ENCODE results near the gene PEX11G. TPM values are rescaled to one million over a fixed set of nuclear protein-coding genes. Genes with fewer than 3 reads are reported as not detected.
A peak's percentile ranks its signal among the peaks of the same experiment; 100 is the strongest.

The PEX11G gene
- total and polyA plus RNA-seq, 9 of the 15 experiments (the other 6 are each of a cell fraction or from before 2014, with no cell fraction given): 0.07 to 3.2 (median 0.70) TPM; not detected in 1

GRCh38 chr19:7506385-7507328, 17.8 kb upstream of the PEX11G start (continued):
- no peak for TF ChIP-seq RB1 (IDR thresholded peaks at IDR 0.05; ENCODE audit: low read depth)
- TF ChIP-seq, protein P1, sequence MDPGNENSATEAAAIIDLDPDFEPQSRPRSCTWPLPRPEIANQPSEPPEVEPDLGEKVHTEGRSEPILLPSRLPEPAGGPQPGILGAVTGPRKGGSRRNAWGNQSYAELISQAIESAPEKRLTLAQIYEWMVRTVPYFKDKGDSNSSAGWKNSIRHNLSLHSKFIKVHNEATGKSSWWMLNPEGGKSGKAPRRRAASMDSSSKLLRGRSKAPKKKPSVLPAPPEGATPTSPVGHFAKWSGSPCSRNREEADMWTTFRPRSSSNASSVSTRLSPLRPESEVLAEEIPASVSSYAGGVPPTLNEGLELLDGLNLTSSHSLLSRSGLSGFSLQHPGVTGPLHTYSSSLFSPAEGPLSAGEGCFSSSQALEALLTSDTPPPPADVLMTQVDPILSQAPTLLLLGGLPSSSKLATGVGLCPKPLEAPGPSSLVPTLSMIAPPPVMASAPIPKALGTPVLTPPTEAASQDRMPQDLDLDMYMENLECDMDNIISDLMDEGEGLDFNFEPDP (CRISPR knock-in tag; IDR thresholded peaks at IDR 0.05): no peak
- TF ChIP-seq, protein P2, sequence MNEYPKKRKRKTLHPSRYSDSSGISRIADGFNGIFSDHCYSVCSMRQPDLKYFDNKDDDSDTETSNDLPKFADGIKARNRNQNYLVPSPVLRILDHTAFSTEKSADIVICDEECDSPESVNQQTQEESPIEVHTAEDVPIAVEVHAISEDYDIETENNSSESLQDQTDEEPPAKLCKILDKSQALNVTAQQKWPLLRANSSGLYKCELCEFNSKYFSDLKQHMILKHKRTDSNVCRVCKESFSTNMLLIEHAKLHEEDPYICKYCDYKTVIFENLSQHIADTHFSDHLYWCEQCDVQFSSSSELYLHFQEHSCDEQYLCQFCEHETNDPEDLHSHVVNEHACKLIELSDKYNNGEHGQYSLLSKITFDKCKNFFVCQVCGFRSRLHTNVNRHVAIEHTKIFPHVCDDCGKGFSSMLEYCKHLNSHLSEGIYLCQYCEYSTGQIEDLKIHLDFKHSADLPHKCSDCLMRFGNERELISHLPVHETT (CRISPR knock-in tag; conservative IDR thresholded peaks at IDR 0.05 in 1 of 2, IDR thresholded peaks at IDR 0.05 in 1 of 2): no peak
- no peak for TF ChIP-seq ZNF785 (CRISPR knock-in tag; IDR thresholded peaks at IDR 0.05)
- TF ChIP-seq L3MBTL2 (IDR thresholded peaks at IDR 0.05): no peak
- no peak for TF ChIP-seq KLF10 (CRISPR knock-in tag; IDR thresholded peaks at IDR 0.05)
- TF ChIP-seq ZBTB7A (IDR thresholded peaks at IDR 0.05; ENCODE audit: borderline replicate concordance, control insufficient read depth, low read depth, low read length): no peak; the same call in 1 of the 2 replicates
- no peak for TF ChIP-seq ADNP (tag; IDR thresholded peaks at IDR 0.05)
- TF ChIP-seq MCM7 (IDR thresholded peaks at IDR 0.05): 0 out of 4 replicates have a peak, but pooled peaks of 1 of the 2 experiments have one; percentile 24
- no peak for TF ChIP-seq ZNF57 (CRISPR knock-in tag; IDR thresholded peaks at IDR 0.05)
- 0 out of 2 replicates have a peak, but pooled peaks have one; percentile 58 for TF ChIP-seq ZEB2 (IDR thresholded peaks at IDR 0.05)
- TF ChIP-seq JUND (IDR thresholded peaks at IDR 0.05; ENCODE audit: borderline replicate concordance, low read depth, low read length): no peak
- no peak for TF ChIP-seq JUND (tag; IDR thresholded peaks at IDR 0.05; ENCODE audit: borderline replicate concordance, low read depth, low read length)
- TF ChIP-seq BRF1 (IDR thresholded peaks at IDR 0.05; ENCODE audit: borderline replicate concordance, extremely low read depth, insufficient read length): no peak
- TF ChIP-seq, protein P3, sequence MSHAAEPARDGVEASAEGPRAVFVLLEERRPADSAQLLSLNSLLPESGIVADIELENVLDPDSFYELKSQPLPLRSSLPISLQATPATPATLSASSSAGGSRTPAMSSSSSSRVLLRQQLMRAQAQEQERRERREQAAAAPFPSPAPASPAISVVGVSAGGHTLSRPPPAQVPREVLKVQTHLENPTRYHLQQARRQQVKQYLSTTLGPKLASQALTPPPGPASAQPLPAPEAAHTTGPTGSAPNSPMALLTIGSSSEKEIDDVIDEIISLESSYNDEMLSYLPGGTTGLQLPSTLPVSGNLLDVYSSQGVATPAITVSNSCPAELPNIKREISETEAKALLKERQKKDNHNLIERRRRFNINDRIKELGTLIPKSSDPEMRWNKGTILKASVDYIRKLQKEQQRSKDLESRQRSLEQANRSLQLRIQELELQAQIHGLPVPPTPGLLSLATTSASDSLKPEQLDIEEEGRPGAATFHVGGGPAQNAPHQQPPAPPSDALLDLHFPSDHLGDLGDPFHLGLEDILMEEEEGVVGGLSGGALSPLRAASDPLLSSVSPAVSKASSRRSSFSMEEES (CRISPR knock-in tag; IDR thresholded peaks at IDR 0.05): no peak
- TF ChIP-seq MIER1 (IDR thresholded peaks at IDR 0.05; ENCODE audit: low read depth): peak; percentile 84
- TF ChIP-seq EP300 (IDR thresholded peaks at IDR 0.05; ENCODE audit: low read length): no peak
- TF ChIP-seq, protein P4, sequence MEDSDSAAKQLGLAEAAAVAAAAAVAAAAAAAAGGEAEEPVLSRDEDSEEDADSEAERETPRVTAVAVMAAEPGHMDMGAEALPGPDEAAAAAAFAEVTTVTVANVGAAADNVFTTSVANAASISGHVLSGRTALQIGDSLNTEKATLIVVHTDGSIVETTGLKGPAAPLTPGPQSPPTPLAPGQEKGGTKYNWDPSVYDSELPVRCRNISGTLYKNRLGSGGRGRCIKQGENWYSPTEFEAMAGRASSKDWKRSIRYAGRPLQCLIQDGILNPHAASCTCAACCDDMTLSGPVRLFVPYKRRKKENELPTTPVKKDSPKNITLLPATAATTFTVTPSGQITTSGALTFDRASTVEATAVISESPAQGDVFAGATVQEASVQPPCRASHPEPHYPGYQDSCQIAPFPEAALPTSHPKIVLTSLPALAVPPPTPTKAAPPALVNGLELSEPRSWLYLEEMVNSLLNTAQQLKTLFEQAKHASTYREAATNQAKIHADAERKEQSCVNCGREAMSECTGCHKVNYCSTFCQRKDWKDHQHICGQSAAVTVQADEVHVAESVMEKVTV (CRISPR knock-in tag; IDR thresholded peaks at IDR 0.05): no peak
- TF ChIP-seq CTCF (IDR thresholded peaks at IDR 0.05 in 2 of 3, conservative IDR thresholded peaks at IDR 0.05 in 1 of 3; ENCODE audit: insufficient read depth in 2 of 3, low read depth in 1 of 3, low read length in 3 of 3): no peak

Data from K562 (cell line).